H1 (cell line): ENCODE data around the gene KCNQ1OT1. TPM values are rescaled to one million over a fixed set of nuclear protein-coding genes. Genes with fewer than 3 reads are reported as not detected.

ENCODE experiments used
- KDM4A ChIP-seq: IDR thresholded peaks from one replicate; pipeline ENCODE4 v1.7.1; 2012; ENCODE audit warnings: low read depth, mild to moderate bottlenecking, moderate library complexity, low read length, inconsistent platforms; ENCODE audit not compliant: severe bottlenecking
- polyA plus RNA-seq, 7 experiments: library from polyadenylated mRNA; depleted of rRNA in 3 of 7; stranded (reverse) in 5 of 7; unstranded in 2 of 7; fragments of >200 nt in 5 of 7; fragments of 200-250 nt in 2 of 7; gene quantifications; 1 replicate in 5 of 7; 2 replicates in 1 of 7; 4 replicates in 1 of 7; pipeline versions ENCODE4 v1.2.1 to v1.2.3, GENCODE V29; 2011 to 2013; ENCODE audit warnings: missing spikeins in 2 of 7, mixed read lengths in 2 of 7
- total RNA-seq: library from RNA; stranded (reverse); fragmentation: NEBNext Ultra II Directional; extraction: Animal tissue kit (Norgen Biotek cat#: 25700); gene quantifications from 2 replicates; pipeline ENCODE4 v1.2.1, GENCODE V29; 2021

The KCNQ1OT1 gene
- total and polyA plus RNA-seq, 2 of the 8 experiments (the other 6 are each of a cell fraction or from before 2014, with no cell fraction given), result 0.21 to 1.2 TPM

GRCh38 chr11:2722955-2723354 is 23.2 kb upstream of the KCNQ1OT1 start (continued):
- no peak for TF ChIP-seq KDM4A
